GM12872 (cell line): Measurements from ENCODE around the gene TRPV6.

Source experiments
- TF ChIP-seq, protein P1 (sequence below): IDR thresholded peaks from 3 replicates; pipeline ENCODE4 v1.5.1; 2011; ENCODE audit warnings: low read depth, mild to moderate bottlenecking, low read length, moderate library complexity; ENCODE audit not compliant: insufficient read depth

The TRPV6 gene

DNA sequence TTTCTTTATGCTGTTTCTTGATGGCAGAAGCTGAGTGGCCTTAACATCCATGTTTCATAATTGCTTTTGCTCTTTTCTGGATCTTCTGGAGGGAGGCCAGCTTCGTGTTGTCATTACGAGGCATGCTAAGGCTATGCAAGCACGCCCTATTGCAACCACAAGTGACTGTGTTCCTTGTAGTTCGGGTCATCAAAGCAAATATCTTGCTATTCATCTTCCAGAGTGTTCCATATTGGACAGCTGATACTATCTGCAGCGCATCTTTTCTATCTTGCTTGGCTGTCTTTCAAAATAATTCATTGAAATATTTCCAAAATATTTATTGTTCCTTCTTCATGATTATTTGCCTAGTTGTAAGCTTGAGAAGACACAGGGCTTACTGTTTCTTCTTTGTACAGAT, 25.7 kb downstream of the TRPV6 start:
- TF ChIP-seq, protein P1, sequence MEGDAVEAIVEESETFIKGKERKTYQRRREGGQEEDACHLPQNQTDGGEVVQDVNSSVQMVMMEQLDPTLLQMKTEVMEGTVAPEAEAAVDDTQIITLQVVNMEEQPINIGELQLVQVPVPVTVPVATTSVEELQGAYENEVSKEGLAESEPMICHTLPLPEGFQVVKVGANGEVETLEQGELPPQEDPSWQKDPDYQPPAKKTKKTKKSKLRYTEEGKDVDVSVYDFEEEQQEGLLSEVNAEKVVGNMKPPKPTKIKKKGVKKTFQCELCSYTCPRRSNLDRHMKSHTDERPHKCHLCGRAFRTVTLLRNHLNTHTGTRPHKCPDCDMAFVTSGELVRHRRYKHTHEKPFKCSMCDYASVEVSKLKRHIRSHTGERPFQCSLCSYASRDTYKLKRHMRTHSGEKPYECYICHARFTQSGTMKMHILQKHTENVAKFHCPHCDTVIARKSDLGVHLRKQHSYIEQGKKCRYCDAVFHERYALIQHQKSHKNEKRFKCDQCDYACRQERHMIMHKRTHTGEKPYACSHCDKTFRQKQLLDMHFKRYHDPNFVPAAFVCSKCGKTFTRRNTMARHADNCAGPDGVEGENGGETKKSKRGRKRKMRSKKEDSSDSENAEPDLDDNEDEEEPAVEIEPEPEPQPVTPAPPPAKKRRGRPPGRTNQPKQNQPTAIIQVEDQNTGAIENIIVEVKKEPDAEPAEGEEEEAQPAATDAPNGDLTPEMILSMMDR: no peak

DNA sequence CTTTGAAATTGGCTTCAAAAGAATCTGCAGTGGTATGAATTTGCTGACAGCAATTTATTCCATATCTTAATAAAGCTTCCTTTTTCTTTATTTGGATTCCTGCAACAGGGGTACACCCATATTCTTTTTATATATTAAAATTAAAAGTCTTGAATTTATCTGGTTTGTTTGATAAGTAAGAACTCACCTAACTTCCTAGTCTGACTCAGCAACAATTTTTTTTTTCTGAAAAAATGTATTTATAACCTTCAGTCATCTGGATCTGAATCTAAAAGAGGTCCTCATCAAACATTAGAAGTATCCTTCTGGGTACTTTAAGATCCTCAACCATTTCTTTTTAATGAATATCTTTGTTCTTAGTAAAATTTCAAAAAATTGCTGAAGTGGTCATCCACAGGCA, 26.1 kb downstream of the TRPV6 start:
- TF ChIP-seq, protein P1: no peak

GRCh38 chr7:142857625-142858024, 27.9 kb downstream of the TRPV6 start:
- TF ChIP-seq, protein P1: no peak

DNA sequence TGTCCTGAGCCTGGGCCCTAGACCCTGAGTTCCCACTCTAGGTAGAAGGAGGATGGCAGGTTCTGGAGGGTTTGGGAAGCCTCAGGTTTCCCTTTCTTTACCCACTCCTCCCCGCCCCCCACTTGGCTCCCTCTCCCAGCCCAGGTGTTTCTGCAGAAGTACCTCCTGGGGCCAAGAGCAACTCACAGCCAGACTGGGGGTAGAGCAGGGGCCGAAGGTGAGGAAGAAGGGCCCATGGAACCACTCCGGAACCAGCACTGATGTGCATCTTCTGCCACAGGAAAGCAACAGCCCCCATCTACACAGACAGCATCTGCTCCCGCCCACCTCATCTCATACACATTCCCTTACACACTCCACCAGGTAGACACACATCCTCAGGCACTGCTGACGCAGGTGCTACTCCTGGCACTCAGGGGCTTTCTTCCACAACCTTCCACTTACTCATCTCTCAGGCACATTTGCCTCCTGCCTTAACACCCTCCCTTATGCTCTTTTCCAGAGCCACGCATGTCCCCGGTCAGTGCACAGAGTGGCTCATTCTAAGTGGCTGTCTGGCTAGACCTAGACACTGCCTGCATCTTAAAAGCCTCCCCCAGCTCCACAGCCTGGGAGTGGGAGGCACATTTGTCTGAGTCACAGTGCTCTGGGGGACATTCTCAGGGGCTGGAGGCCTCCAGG, 28.8 kb downstream of the TRPV6 start:
- TF ChIP-seq, protein P1: no peak

DNA sequence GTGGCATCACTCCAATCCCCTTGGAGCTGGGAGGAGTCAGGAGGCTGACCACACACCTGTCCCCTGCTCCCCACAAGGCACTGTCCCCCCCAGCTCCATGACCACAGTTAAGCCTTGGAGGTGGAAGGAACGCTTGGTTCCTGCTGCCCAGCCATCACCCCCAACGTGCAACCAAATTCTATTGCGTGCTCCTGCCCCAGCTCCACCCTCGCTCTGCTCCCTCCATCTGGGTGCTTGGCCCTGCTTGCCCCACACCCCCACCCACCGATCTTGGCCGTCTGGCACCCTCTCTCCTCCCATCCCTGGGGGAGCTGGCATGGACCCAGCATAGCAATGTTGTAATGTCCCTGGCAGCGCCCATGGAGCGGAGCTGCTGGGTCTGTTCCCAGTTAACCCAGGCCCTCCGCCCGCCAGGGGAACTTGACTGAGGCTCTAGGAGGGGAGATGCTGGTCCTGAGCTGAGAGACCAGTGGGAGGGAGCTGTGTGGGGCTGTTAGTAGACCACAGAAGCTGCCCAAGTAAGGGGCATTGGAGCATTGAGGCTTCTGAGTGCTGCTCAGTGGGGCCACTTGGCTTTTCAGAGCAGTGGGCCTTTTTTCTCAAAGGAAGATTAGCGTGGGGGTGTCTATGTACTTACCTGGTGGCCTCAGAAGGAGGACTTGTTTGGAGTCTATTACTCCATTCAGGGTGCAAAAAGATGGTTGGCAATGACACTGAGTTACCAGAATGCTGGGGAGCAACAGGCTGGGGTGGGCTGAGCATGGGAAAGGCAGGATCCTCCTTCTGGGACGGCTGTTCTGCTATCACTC, 29.6 kb downstream of the TRPV6 start:
- TF ChIP-seq, protein P1: no peak

DNA sequence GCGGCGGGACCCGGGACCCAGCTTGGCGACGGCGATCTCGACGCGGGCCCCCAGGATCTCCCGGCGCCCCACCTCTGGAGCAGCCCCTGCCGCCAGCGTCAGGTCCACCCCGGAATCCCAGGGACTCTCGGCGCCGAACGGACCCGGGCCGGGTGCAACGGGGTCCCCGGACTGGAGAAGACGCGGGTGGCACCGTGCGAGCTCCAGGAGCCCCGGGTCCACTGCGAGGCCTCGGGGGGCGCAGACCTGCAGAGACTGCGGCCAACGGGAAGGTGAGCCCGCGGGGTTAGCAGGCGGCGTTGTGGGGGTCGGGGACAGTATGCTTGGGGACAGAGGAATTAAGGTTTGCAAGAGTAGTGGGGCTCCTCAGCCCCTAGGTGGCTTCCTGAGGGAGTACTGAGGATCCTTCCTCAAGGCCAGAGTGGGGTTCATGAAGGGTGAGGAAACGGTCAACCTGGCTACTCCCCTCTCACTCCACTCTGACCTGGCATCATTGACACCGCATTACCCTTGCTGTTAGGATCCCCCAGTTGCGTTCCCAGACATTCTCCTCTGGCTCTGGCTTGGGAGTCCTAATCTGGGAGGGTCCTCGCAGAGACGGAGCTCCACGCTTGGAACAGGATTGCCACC, 30.3 kb downstream of the TRPV6 start:
- TF ChIP-seq, protein P1: peak; percentile 38

GRCh38 chr7:142854372-142855113, 31.0 kb downstream of the TRPV6 start, which contains the start of gene EPHB6:
EPHB6 (plus strand) TSS chr7:142855076; CDS start chr7:142863228, 8,152 bp downstream.
- TF ChIP-seq, protein P1: no peak
